Measurements from ENCODE around the gene BAMBI. TPM values are rescaled to one million over a fixed set of nuclear protein-coding genes. Genes with fewer than 3 reads are reported as not detected.

The BAMBI gene
- total RNA-seq, 1 experiment from 2014 or later, result 6.2 TPM

DNA sequence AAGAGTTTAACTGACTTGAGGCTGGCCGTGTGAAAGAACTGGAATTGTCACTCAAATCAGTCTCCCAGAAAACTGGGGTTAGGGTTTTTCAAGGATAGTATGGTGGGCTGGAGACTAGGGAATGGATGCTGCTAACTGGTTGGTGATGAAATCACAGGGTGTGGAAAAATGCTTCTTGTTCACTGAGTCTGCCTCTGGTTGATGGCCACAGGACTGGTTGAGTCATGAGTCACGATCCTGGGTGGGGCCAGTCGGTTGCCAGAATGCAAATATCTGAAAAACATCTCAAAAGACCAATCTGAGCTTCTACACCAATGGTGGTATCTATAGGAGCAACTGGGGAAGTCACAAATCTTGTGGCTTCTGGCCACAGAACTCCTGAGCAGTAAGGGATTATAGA lies 16.3 kb upstream of the BAMBI start:
- Histone ChIP-seq H3K79me2 (ENCODE audit: insufficient read depth, low read length) (no peaks in the 10 kb centered on the region), H3K4me2 (ENCODE audit: low read length) (0 out of 2 replicates have a peak overlapping the region, but pooled peaks have one; percentile 19), H4K20me1 (ENCODE audit: insufficient read depth) (no peaks in the 10 kb centered on the region), H3K36me3 (ENCODE audit: control insufficient read depth in 1 of 2, insufficient read depth in 2 of 2, low read length in 2 of 2) (no peaks in the 10 kb centered on the region), H3K27me3 (ENCODE audit: insufficient read depth, low read length) (no peaks in the 10 kb centered on the region), H3K4me3 (replicated peaks in 1 of 2; ENCODE audit: low read depth in 1 of 2, low read length in 2 of 2) (no peak overlapping the region), H3K9me2 (ENCODE audit: insufficient read depth) (no peaks in the 10 kb centered on the region), H3K9me3 (ENCODE audit: control insufficient read depth in 1 of 2, insufficient read depth in 1 of 2, low read depth in 1 of 2, low read length in 2 of 2) (no peaks in the 10 kb centered on the region), H3K4me1 (ENCODE audit: control insufficient read depth in 1 of 2, insufficient read depth in 2 of 2, low read length in 2 of 2) (peaks cover 2 to 14% of the 10 kb centered on the region in 2 experiments; a peak in 3 of 4 replicates), H3K27ac (ENCODE audit: low read depth, low read length) (no peak overlapping the region), H3K9ac (ENCODE audit: low read length) (no peak overlapping the region), H2AFZ (ENCODE audit: low read depth, low read length, poor library complexity, severe bottlenecking) (no peak overlapping the region)
- intact Hi-C loops (cut with micrococcal nuclease), result loop anchor here (5.0 kb wide), 1 partner anchor 581 kb away; no protein-coding TSS in a partner anchor
- RAD21 ChIA-PET (ENCODE audit: low non-redundant PET in 1 of 2, low total read pairs in 2 of 2, uncharacterized antibody in 2 of 2, unreplicated experiment in 2 of 2), result no interaction called here
- no peak for TF ChIP-seq RAD21 (IDR thresholded peaks at IDR 0.05; ENCODE audit: low read depth)
- no peak for TF ChIP-seq POLR2AphosphoS5 (IDR thresholded peaks at IDR 0.05; ENCODE audit: low read depth, low read length)
- TF ChIP-seq FOSL1 (IDR thresholded peaks at IDR 0.05; ENCODE audit: low read depth), result no peak
- no peak for TF ChIP-seq TCF7L2 (IDR thresholded peaks at IDR 0.05; ENCODE audit: borderline replicate concordance, extremely low read depth, insufficient read depth, insufficient read length)
- no peak for TF ChIP-seq SP1 (IDR thresholded peaks at IDR 0.05; ENCODE audit: low read depth)
- 0 out of 2 replicates have a peak, but pooled peaks have one; percentile 31 for TF ChIP-seq CEBPB (IDR thresholded peaks at IDR 0.05; ENCODE audit: low read depth)
- TF ChIP-seq, protein P1, sequence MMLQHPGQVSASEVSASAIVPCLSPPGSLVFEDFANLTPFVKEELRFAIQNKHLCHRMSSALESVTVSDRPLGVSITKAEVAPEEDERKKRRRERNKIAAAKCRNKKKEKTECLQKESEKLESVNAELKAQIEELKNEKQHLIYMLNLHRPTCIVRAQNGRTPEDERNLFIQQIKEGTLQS (IDR thresholded peaks at IDR 0.05), result 0 out of 2 replicates have a peak, but pooled peaks have one; percentile 16
- TF ChIP-seq, protein P2, sequence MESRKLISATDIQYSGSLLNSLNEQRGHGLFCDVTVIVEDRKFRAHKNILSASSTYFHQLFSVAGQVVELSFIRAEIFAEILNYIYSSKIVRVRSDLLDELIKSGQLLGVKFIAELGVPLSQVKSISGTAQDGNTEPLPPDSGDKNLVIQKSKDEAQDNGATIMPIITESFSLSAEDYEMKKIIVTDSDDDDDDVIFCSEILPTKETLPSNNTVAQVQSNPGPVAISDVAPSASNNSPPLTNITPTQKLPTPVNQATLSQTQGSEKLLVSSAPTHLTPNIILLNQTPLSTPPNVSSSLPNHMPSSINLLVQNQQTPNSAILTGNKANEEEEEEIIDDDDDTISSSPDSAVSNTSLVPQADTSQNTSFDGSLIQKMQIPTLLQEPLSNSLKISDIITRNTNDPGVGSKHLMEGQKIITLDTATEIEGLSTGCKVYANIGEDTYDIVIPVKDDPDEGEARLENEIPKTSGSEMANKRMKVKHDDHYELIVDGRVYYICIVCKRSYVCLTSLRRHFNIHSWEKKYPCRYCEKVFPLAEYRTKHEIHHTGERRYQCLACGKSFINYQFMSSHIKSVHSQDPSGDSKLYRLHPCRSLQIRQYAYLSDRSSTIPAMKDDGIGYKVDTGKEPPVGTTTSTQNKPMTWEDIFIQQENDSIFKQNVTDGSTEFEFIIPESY (IDR thresholded peaks at IDR 0.05; ENCODE audit: extremely low read depth, insufficient replicate concordance, low read length), result no peak
- DNase-seq (ENCODE audit: low read depth, low spot score) (no peak), ATAC-seq (peak; percentile 39)
- POLR2A ChIA-PET, result no interaction called here
- CTCF ChIA-PET, result no interaction called here
- no TSS peak for BruUV-seq (replicated peaks)
